ENCODE measurements around the gene MICALL2.

MICALL2 gene

DNA sequence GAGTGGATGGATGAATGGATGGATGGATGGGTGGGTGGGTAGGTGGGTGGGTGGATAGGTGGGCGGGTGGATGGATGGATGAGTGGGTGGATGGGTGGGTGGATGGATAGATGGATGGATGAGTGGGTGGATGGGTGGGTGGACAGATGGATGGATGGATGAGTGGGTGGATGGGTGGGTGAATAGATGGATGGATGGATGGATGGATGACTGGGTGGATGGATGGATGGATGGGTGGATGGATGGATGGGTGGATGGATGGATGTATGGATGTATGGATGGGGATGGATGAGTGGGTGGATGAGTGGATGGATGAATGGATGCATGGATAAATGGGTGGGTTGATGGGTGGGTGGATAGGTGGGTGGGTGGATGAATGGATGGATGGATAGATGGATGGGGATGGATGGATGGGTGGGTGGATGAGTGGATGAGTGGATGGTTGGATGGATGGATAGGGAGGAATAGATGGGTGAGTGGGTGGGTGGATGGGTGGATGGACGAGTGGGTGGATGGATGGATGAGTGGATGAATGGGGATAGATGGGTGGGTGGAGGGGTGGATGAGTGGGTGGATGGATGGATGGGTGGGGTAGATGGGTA is 43.8 kb downstream of the MICALL2 start:
- H3K4me3 ChIP-seq (ENCODE audit: low read depth, low read length): no peak overlapping the region
- no peak overlapping the region for H3K27ac ChIP-seq (ENCODE audit: extremely low read depth, low read depth, low read length)
- no peaks in the 10 kb centered on the region for H3K4me1 ChIP-seq (ENCODE audit: control insufficient read depth, insufficient read depth, low read length)
- ChIA-PET POLR2A (no interaction called here), CTCF (no interaction called here)
- H3K9me3 ChIP-seq (ENCODE audit: control insufficient read depth, insufficient read depth, low read depth, low read length): no peaks in the 10 kb centered on the region
- no peaks in the 10 kb centered on the region for H3K36me3 ChIP-seq (ENCODE audit: control insufficient read depth in 2 of 2, insufficient read depth in 1 of 2, low read length in 2 of 2)
- TF ChIP-seq FEZF1 (tag by site-specific recombination; IDR thresholded peaks at IDR 0.05) (no peak), GLIS2 (tag by site-specific recombination; IDR thresholded peaks at IDR 0.05) (no peak), ZFHX2 (tag by site-specific recombination; conservative IDR thresholded peaks at IDR 0.05) (peak; percentile 92), ZNF837 (tag by site-specific recombination; IDR thresholded peaks at IDR 0.05) (no peak), ZNF558 (tag by site-specific recombination; IDR thresholded peaks at IDR 0.05) (no peak), ZNF366 (tag by site-specific recombination; conservative IDR thresholded peaks at IDR 0.05) (peak; percentile 88), EGR2 (tag by site-specific recombination; IDR thresholded peaks at IDR 0.05; ENCODE audit: low read depth) (peak; percentile 94), ZBTB21 (tag by site-specific recombination; IDR thresholded peaks at IDR 0.05) (no peak), ZBTB17 (tag by site-specific recombination; IDR thresholded peaks at IDR 0.05) (peak; percentile 53)

- Histone ChIP-seq H3K36me3 (ENCODE audit: control insufficient read depth in 2 of 2, insufficient read depth in 1 of 2, low read length in 2 of 2) (no peaks in the 10 kb centered on the region), H3K4me1 (ENCODE audit: control insufficient read depth, insufficient read depth, low read length) (no peaks in the 10 kb centered on the region), H3K27ac (ENCODE audit: extremely low read depth, low read depth, low read length) (no peak overlapping the region), H3K9me3 (ENCODE audit: control insufficient read depth, insufficient read depth, low read depth, low read length) (no peaks in the 10 kb centered on the region), H3K4me3 (ENCODE audit: low read depth, low read length) (no peak overlapping the region)
- POLR2A ChIA-PET: no interaction called here
- CTCF ChIA-PET: interaction anchor here (0.5 to 2.1 kb wide), 3 partner anchors 12 to 210 kb away, joined by 4 to 7 read pairs (median 5); no protein-coding TSS in a partner anchor
- TF ChIP-seq HOXC10 (CRISPR knock-in tag; IDR thresholded peaks at IDR 0.05): no peak
- no peak for TF ChIP-seq ZNF2 (tag by site-specific recombination; IDR thresholded peaks at IDR 0.05)
- TF ChIP-seq, protein P1, sequence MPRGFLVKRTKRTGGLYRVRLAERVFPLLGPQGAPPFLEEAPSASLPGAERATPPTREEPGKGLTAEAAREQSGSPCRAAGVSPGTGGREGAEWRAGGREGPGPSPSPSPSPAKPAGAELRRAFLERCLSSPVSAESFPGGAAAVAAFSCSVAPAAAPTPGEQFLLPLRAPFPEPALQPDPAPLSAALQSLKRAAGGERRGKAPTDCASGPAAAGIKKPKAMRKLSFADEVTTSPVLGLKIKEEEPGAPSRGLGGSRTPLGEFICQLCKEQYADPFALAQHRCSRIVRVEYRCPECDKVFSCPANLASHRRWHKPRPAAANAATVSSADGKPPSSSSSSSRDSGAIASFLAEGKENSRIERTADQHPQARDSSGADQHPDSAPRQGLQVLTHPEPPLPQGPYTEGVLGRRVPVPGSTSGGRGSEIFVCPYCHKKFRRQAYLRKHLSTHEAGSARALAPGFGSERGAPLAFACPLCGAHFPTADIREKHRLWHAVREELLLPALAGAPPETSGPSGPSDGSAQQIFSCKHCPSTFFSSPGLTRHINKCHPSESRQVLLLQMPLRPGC (tag by site-specific recombination; IDR thresholded peaks at IDR 0.05): no peak
- TF ChIP-seq, protein P2, sequence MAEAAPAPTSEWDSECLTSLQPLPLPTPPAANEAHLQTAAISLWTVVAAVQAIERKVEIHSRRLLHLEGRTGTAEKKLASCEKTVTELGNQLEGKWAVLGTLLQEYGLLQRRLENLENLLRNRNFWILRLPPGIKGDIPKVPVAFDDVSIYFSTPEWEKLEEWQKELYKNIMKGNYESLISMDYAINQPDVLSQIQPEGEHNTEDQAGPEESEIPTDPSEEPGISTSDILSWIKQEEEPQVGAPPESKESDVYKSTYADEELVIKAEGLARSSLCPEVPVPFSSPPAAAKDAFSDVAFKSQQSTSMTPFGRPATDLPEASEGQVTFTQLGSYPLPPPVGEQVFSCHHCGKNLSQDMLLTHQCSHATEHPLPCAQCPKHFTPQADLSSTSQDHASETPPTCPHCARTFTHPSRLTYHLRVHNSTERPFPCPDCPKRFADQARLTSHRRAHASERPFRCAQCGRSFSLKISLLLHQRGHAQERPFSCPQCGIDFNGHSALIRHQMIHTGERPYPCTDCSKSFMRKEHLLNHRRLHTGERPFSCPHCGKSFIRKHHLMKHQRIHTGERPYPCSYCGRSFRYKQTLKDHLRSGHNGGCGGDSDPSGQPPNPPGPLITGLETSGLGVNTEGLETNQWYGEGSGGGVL (tag by site-specific recombination; IDR thresholded peaks at IDR 0.05): no peak
- TF ChIP-seq HOXA7 (CRISPR knock-in tag; IDR thresholded peaks at IDR 0.05; ENCODE audit: borderline replicate concordance): no peak
- TF ChIP-seq ZNF610 (tag by site-specific recombination; IDR thresholded peaks at IDR 0.05; ENCODE audit: borderline replicate concordance): no peak
- TF ChIP-seq SP3 (tag by site-specific recombination; IDR thresholded peaks at IDR 0.05): no peak
- no peak for TF ChIP-seq SALL2 (tag by site-specific recombination; IDR thresholded peaks at IDR 0.05; ENCODE audit: borderline replicate concordance)
- TF ChIP-seq KLF1 (tag by site-specific recombination; IDR thresholded peaks at IDR 0.05): no peak
- TF ChIP-seq, protein P3, sequence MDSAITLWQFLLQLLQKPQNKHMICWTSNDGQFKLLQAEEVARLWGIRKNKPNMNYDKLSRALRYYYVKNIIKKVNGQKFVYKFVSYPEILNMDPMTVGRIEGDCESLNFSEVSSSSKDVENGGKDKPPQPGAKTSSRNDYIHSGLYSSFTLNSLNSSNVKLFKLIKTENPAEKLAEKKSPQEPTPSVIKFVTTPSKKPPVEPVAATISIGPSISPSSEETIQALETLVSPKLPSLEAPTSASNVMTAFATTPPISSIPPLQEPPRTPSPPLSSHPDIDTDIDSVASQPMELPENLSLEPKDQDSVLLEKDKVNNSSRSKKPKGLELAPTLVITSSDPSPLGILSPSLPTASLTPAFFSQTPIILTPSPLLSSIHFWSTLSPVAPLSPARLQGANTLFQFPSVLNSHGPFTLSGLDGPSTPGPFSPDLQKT (IDR thresholded peaks at IDR 0.05; ENCODE audit: borderline replicate concordance, low read depth, low read length): no peak
Observed at GRCh38 chr7:1413936-1414639, 45.2 kb downstream of the MICALL2 start.

Data from HEK293 (cell line).